H1 (cell line): Measurements from ENCODE around the gene CTIF. TPM values are rescaled to one million over a fixed set of nuclear protein-coding genes. Genes with fewer than 3 reads are reported as not detected.

ENCODE experiments used
- MAFK ChIP-seq: IDR thresholded peaks from 2 replicates; pipeline ENCODE4 v1.6.1; 2012; ENCODE audit warnings: low read depth, mild to moderate bottlenecking, improper control_type of control experiment, low read length
- SP2 ChIP-seq: IDR thresholded peaks from 2 replicates; pipeline ENCODE4 v1.6.1; 2012; ENCODE audit warnings: mild to moderate bottlenecking, low read length, inconsistent platforms
- polyA plus RNA-seq, 7 experiments: library from polyadenylated mRNA; depleted of rRNA in 3 of 7; stranded (reverse) in 5 of 7; unstranded in 2 of 7; fragments of >200 nt in 5 of 7; fragments of 200-250 nt in 2 of 7; gene quantifications; 1 replicate in 5 of 7; 2 replicates in 1 of 7; 4 replicates in 1 of 7; pipeline versions ENCODE4 v1.2.1 to v1.2.3, GENCODE V29; 2011 to 2013; ENCODE audit warnings: missing spikeins in 2 of 7, mixed read lengths in 2 of 7
- total RNA-seq: library from RNA; stranded (reverse); fragmentation: NEBNext Ultra II Directional; extraction: Animal tissue kit (Norgen Biotek cat#: 25700); gene quantifications from 2 replicates; pipeline ENCODE4 v1.2.1, GENCODE V29; 2021

The CTIF gene
- total and polyA plus RNA-seq, 2 of the 8 experiments (the other 6 are each of a cell fraction or from before 2014, with no cell fraction given), result 9.0 to 17.8 TPM

- TF ChIP-seq SP2, result no peak
- TF ChIP-seq MAFK, result no peak
Measured at GRCh38 chr18:48657447-48658120, 118.8 kb downstream of the CTIF start (continued).
